Endothelial cell of umbilical vein (primary cell): ENCODE results near the gene SRCIN1. TPM values are rescaled to one million over a fixed set of nuclear protein-coding genes. Genes with fewer than 3 reads are reported as not detected.

Source experiments
- BruUV-seq: library from RNA; stranded (reverse); fragments of 400-500 nt; replicated peaks from 2 replicates; lab custom pipeline; 2021; lab: Mats Ljungman, UMichigan
- CTCF ChIA-PET: fragments of 300-600, 350-600 bp; sonication (Branson Sonifier 250); formaldehyde crosslinking; loops from one replicate; lab custom pipeline; 2021; ENCODE audit warnings: antibody characterized with exemption, inconsistent platforms; lab: Charles Lee
- POLR2A ChIA-PET: fragments of 300-600, 350-600 bp; sonication (Branson Sonifier 250); formaldehyde crosslinking; loops from one replicate; lab custom pipeline; 2021; ENCODE audit warnings: antibody characterized with exemption, inconsistent platforms; lab: Charles Lee
- DNase-seq: peaks from one replicate; pipeline ENCODE4 v3.0.0-alpha.2; 2011; ENCODE audit warnings: low read depth, low spot score
- FAIRE-seq: peaks from 2 replicates; lab custom pipeline; 2011; peaks lifted over from hg19 to GRCh38; lab: Jason Lieb, UNC
- H2AFZ ChIP-seq: 2 replicates; pipeline ENCODE4 v1.6.0; 2012; ENCODE audit warnings: low read depth, low read length, control low read depth, inconsistent platforms
- H3K27ac ChIP-seq: 2 replicates; pipeline ENCODE4 v1.5.1; 2011; ENCODE audit warnings: low read depth, mild to moderate bottlenecking, control low read depth, low read length, moderate library complexity; ENCODE audit not compliant: insufficient read depth
- H3K27me3 ChIP-seq, 2 experiments: 2 replicates each; pipeline versions ENCODE4 v1.6.0 to v1.6.1; 2011; ENCODE audit warnings: low read length in 2 of 2, mixed read lengths in 1 of 2; ENCODE audit not compliant: control insufficient read depth in 2 of 2, insufficient read depth in 2 of 2
- H3K36me3 ChIP-seq, 2 experiments: 2 replicates in 1 of 2; 3 replicates in 1 of 2; pipeline ENCODE4 v1.5.1; 2011; ENCODE audit warnings: low read length in 2 of 2, mild to moderate bottlenecking in 1 of 2, moderate library complexity in 1 of 2; ENCODE audit not compliant: control insufficient read depth in 2 of 2, insufficient read depth in 2 of 2; ENCODE audit errors: extremely low read depth in 1 of 2
- H3K4me1 ChIP-seq: 3 replicates; pipeline ENCODE4 v1.5.1; 2011; ENCODE audit warnings: mild to moderate bottlenecking, low read length; ENCODE audit not compliant: control insufficient read depth, insufficient read depth; ENCODE audit errors: extremely low read depth
- H3K4me2 ChIP-seq: 2 replicates; pipeline ENCODE4 v1.6.1; 2011; ENCODE audit warnings: low read length, control low read depth, mixed read lengths; ENCODE audit not compliant: insufficient read depth
- H3K4me3 ChIP-seq, 3 experiments: fragments of 200-600 bp in 1 of 3; sonication (generic), shearing (Covaris generic) in 1 of 3; replicated peaks in 1 of 3; 2 replicates each; pipeline ENCODE4 v1.5.1; 2011 to 2016; ENCODE audit warnings: control low read depth in 3 of 3, low read length in 3 of 3, mild to moderate bottlenecking in 2 of 3, inconsistent platforms in 1 of 3, low read depth in 1 of 3, moderate library complexity in 1 of 3; ENCODE audit not compliant: insufficient read depth in 1 of 3
- H3K79me2 ChIP-seq: 2 replicates; pipeline ENCODE4 v1.6.0; 2012; ENCODE audit warnings: low read length, inconsistent platforms; ENCODE audit not compliant: control insufficient read depth, insufficient read depth
- H3K9ac ChIP-seq: replicated peaks from 2 replicates; pipeline ENCODE3; 2011; ENCODE audit warnings: low read length, control low read depth; ENCODE audit not compliant: insufficient read depth; ENCODE audit errors: extremely low read depth
- H3K9me1 ChIP-seq: replicated peaks from 3 replicates; pipeline ENCODE4 v1.6.0; 2011; ENCODE audit warnings: mild to moderate bottlenecking, low read length; ENCODE audit not compliant: control insufficient read depth, insufficient read depth; ENCODE audit errors: extremely low read depth
- H3K9me3 ChIP-seq: replicated peaks from 2 replicates; pipeline ENCODE4 v1.5.1; 2012; ENCODE audit warnings: low read length, inconsistent platforms; ENCODE audit not compliant: control insufficient read depth, insufficient read depth
- H4K20me1 ChIP-seq: replicated peaks from 2 replicates; pipeline ENCODE3; 2011; ENCODE audit warnings: mild to moderate bottlenecking, low read length; ENCODE audit not compliant: control insufficient read depth, insufficient read depth; ENCODE audit errors: extremely low read depth
- EZH2 ChIP-seq: IDR thresholded peaks from 2 replicates; pipeline ENCODE4 v1.6.1; 2012; ENCODE audit warnings: borderline replicate concordance, low read depth, mild to moderate bottlenecking, moderate library complexity, low read length, inconsistent platforms; ENCODE audit not compliant: severe bottlenecking
- FOS ChIP-seq: IDR thresholded peaks from 2 replicates; pipeline ENCODE4 v1.6.1; 2011; ENCODE audit warnings: mild to moderate bottlenecking, low read length, moderate library complexity, borderline replicate concordance; ENCODE audit not compliant: insufficient read depth
- GATA2 ChIP-seq: IDR thresholded peaks from 2 replicates; pipeline ENCODE4 v1.7.0; 2011; ENCODE audit warnings: low read depth, mild to moderate bottlenecking, moderate library complexity, mixed read lengths, low read length; ENCODE audit not compliant: insufficient read length, insufficient read depth
- JUN ChIP-seq: IDR thresholded peaks from 2 replicates; pipeline ENCODE4 v1.6.1; 2011; ENCODE audit warnings: borderline replicate concordance, low read depth; ENCODE audit not compliant: insufficient read length, insufficient read depth
- MYC ChIP-seq: IDR thresholded peaks from one replicate; pipeline ENCODE4 v1.6.1; 2011; ENCODE audit warnings: mild to moderate bottlenecking, low read depth, low read length
- POLR2A ChIP-seq: IDR thresholded peaks from 2 replicates; pipeline ENCODE4 v1.6.1; 2012; ENCODE audit warnings: low read depth, mild to moderate bottlenecking, control low read depth, low read length
- POLR2AphosphoS5 ChIP-seq: IDR thresholded peaks from 2 replicates; pipeline ENCODE4 v1.6.1; 2012; ENCODE audit warnings: low read depth, mild to moderate bottlenecking, control low read depth, low read length, moderate library complexity; ENCODE audit not compliant: insufficient read depth
- dilution Hi-C: fragments of 300-500 bp; cut with MboI; formaldehyde crosslinking; loops from one replicate; pipeline ENCODE4 v1.15.0; 2019; ENCODE audit warnings: low sequenced_read_pairs; ENCODE audit not compliant: extremely low pct_ligation_motif_present
- intact Hi-C: fragments of 100-400 bp; cut with micrococcal nuclease; formaldehyde crosslinking; loops from one replicate; pipeline ENCODE4 v1.10.0; 2022
- polyA plus RNA-seq, 4 experiments: library from polyadenylated mRNA; depleted of rRNA in 3 of 4; stranded (reverse) in 3 of 4; unstranded in 1 of 4; fragments of >200 nt; gene quantifications; 2 replicates each; pipeline versions ENCODE4 v1.2.1 to v1.2.3, GENCODE V29; 2011 to 2012; ENCODE audit warnings: missing spikeins in 1 of 4
- total RNA-seq: library from RNA; stranded (reverse); gene quantifications from 2 replicates; pipeline ENCODE4 v1.2.3, GENCODE V29; 2021
- TF ChIP-seq, protein P1 (sequence below), 2 donors: IDR thresholded peaks; 1 replicate in 1 of 2; 2 replicates in 1 of 2; pipeline ENCODE4 v1.5.1; 2011; ENCODE audit warnings: low read length in 2 of 2, mild to moderate bottlenecking in 2 of 2, moderate library complexity in 2 of 2, control low read depth in 1 of 2, inconsistent platforms in 1 of 2, low read depth in 1 of 2; ENCODE audit not compliant: insufficient read depth in 1 of 2; ENCODE audit errors: extremely low read depth in 1 of 2
- TF ChIP-seq, protein P2 (sequence below): IDR thresholded peaks from 2 replicates; pipeline ENCODE4 v1.6.1; 2011; ENCODE audit not compliant: insufficient read depth, insufficient read length

SRCIN1 gene
- total and polyA plus RNA-seq, 2 donors (not counting 3 experiments of a cell fraction or from before 2014, with no cell fraction given) = 0.15 to 0.35 TPM

GRCh38 chr17:38616361-38616760 lies 10.6 kb upstream of the SRCIN1 start:
- DNase-seq (no peak), FAIRE-seq (no peak)
- Histone ChIP-seq H3K27me3 (peaks cover 5 to 13% of the 10 kb centered on the region in 2 experiments), H2AFZ (no peak overlapping the region), H3K27ac (no peak overlapping the region), H3K36me3 (no peaks in the 10 kb centered on the region), H3K9me1 (no peaks in the 10 kb centered on the region), H4K20me1 (no peaks in the 10 kb centered on the region), H3K4me3 (no peak overlapping the region), H3K4me1 (no peaks in the 10 kb centered on the region), H3K9me3 (no peaks in the 10 kb centered on the region), H3K9ac (no peak overlapping the region), H3K4me2 (no peak overlapping the region), H3K79me2 (no peaks in the 10 kb centered on the region)
- ChIA-PET POLR2A (no interaction called here), CTCF (interaction anchor here (0.7 to 2.6 kb wide), 2 partner anchors 58 to 79 kb away, joined by 3 to 6 read pairs; no protein-coding TSS in a partner anchor)
- no TSS peak for BruUV-seq
- intact Hi-C loops = no loop called here
- TF ChIP-seq JUN = no peak
- TF ChIP-seq MYC = no peak
- no peak for TF ChIP-seq EZH2
- no peak for TF ChIP-seq GATA2
- TF ChIP-seq, protein P1, sequence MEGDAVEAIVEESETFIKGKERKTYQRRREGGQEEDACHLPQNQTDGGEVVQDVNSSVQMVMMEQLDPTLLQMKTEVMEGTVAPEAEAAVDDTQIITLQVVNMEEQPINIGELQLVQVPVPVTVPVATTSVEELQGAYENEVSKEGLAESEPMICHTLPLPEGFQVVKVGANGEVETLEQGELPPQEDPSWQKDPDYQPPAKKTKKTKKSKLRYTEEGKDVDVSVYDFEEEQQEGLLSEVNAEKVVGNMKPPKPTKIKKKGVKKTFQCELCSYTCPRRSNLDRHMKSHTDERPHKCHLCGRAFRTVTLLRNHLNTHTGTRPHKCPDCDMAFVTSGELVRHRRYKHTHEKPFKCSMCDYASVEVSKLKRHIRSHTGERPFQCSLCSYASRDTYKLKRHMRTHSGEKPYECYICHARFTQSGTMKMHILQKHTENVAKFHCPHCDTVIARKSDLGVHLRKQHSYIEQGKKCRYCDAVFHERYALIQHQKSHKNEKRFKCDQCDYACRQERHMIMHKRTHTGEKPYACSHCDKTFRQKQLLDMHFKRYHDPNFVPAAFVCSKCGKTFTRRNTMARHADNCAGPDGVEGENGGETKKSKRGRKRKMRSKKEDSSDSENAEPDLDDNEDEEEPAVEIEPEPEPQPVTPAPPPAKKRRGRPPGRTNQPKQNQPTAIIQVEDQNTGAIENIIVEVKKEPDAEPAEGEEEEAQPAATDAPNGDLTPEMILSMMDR (IDR thresholded peaks at IDR 0.05; ENCODE audit: extremely low read depth in 1 of 2, insufficient read depth in 1 of 2, low read depth in 1 of 2, low read length in 2 of 2) = no peak
- no peak for TF ChIP-seq POLR2A
- TF ChIP-seq, protein P2, sequence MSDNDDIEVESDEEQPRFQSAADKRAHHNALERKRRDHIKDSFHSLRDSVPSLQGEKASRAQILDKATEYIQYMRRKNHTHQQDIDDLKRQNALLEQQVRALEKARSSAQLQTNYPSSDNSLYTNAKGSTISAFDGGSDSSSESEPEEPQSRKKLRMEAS = no peak
- no peak for TF ChIP-seq FOS
- TF ChIP-seq POLR2AphosphoS5 = no peak
- dilution Hi-C loops = no loop called here
